WTC11 (cell line): ENCODE data around the gene NDUFS6. TPM values are rescaled to one million over a fixed set of nuclear protein-coding genes. Genes with fewer than 3 reads are reported as not detected.

Experiments
- ATAC-seq: fragments of 200-7000 bp; cut with Tn5 transposase; 2 replicates; pipeline ENCODE4 v1.10.0; 2021; ENCODE audit warnings: mild to moderate bottlenecking, moderate library complexity
- CTCF ChIA-PET: fragments of 300-600 bp; sonication (Branson Sonifier 250); formaldehyde crosslinking; loops from one replicate; lab custom pipeline; 2021; ENCODE audit warnings: antibody characterized with exemption; lab: Charles Lee
- POLR2A ChIA-PET: fragments of 350-600 bp; sonication (Branson Sonifier 250); formaldehyde crosslinking; loops from one replicate; lab custom pipeline; 2021; ENCODE audit warnings: antibody characterized with exemption; lab: Charles Lee
- DNase-seq: peaks from one replicate; pipeline ENCODE4 v3.0.0; 2021; ENCODE audit warnings: low spot score
- H3K27ac Mint-ChIP-seq: 2 replicates; pipeline ENCODE4 v1.8.0; 2021; ENCODE audit warnings: mixed read lengths
- H3K27me3 Mint-ChIP-seq: 2 replicates; pipeline ENCODE4 v1.8.0; 2021; ENCODE audit warnings: low read depth, mild to moderate bottlenecking, moderate library complexity, mixed read lengths
- H3K36me3 Mint-ChIP-seq: 2 replicates; pipeline ENCODE4 v1.8.0; 2021; ENCODE audit warnings: mixed read lengths
- H3K4me1 Mint-ChIP-seq: 2 replicates; pipeline ENCODE4 v1.8.0; 2022; ENCODE audit warnings: mixed read lengths
- H3K4me3 Mint-ChIP-seq: 2 replicates; pipeline ENCODE4 v1.8.0; 2021; ENCODE audit warnings: mild to moderate bottlenecking, moderate library complexity, mixed read lengths
- H3K9me3 Mint-ChIP-seq: 2 replicates; pipeline ENCODE4 v1.8.0; 2021; ENCODE audit warnings: mixed read lengths
- AFF4 ChIP-seq: sonication (generic); formaldehyde crosslinking; IDR thresholded peaks from 2 replicates; pipeline ENCODE4 v1.8.1; 2023; ENCODE audit warnings: mild to moderate bottlenecking, missing genetic modification reagents, borderline replicate concordance
- ATF1 ChIP-seq: sonication (generic); formaldehyde crosslinking; IDR thresholded peaks from 2 replicates; pipeline ENCODE4 v1.8.1; 2023; ENCODE audit warnings: mild to moderate bottlenecking, moderate library complexity, missing genetic modification reagents
- ATF6 ChIP-seq: sonication (generic); formaldehyde crosslinking; IDR thresholded peaks from 2 replicates; pipeline ENCODE4 v1.8.1; 2023; ENCODE audit warnings: mild to moderate bottlenecking, missing genetic modification reagents
- ESRRA ChIP-seq: sonication (generic); formaldehyde crosslinking; IDR thresholded peaks from 2 replicates; pipeline ENCODE4 v1.8.1; 2022; ENCODE audit warnings: mild to moderate bottlenecking, missing genetic modification reagents, borderline replicate concordance
- FOXP1 ChIP-seq: sonication (generic); formaldehyde crosslinking; IDR thresholded peaks from 2 replicates; pipeline ENCODE4 v1.8.0; 2022; ENCODE audit warnings: missing genetic modification reagents, mild to moderate bottlenecking, moderate library complexity, borderline replicate concordance
- FOXP4 ChIP-seq: sonication (generic); formaldehyde crosslinking; IDR thresholded peaks from 2 replicates; pipeline ENCODE4 v1.8.0; 2022; ENCODE audit warnings: mild to moderate bottlenecking, missing genetic modification reagents
- GABPB1 ChIP-seq: sonication (generic); formaldehyde crosslinking; IDR thresholded peaks from 2 replicates; pipeline ENCODE4 v1.8.1; 2023; ENCODE audit warnings: mild to moderate bottlenecking, missing genetic modification reagents
- GRHL2 ChIP-seq: fragments of 250-450 bp; sonication (Bioruptor Pico); IDR thresholded peaks from 2 replicates; pipeline ENCODE4 v1.8.0; 2022; ENCODE audit warnings: mild to moderate bottlenecking, moderate library complexity; ENCODE audit not compliant: insufficient replicate concordance, severe bottlenecking
- OVOL2 ChIP-seq: fragments of 250-450 bp; sonication (Bioruptor Pico); IDR thresholded peaks from 2 replicates; pipeline ENCODE4 v1.9.0; 2021; ENCODE audit warnings: mild to moderate bottlenecking, borderline replicate concordance
- TCF7 ChIP-seq: sonication (generic); formaldehyde crosslinking; IDR thresholded peaks from 2 replicates; pipeline ENCODE4 v1.8.0; 2022; ENCODE audit warnings: mild to moderate bottlenecking, low read depth, missing genetic modification reagents, moderate library complexity
- ZNF138 ChIP-seq: sonication (generic); formaldehyde crosslinking; conservative IDR thresholded peaks from 2 replicates; pipeline ENCODE4 v1.8.1; 2022; ENCODE audit warnings: mild to moderate bottlenecking, moderate library complexity, missing genetic modification reagents
- ZNF232 ChIP-seq: sonication (generic); formaldehyde crosslinking; IDR thresholded peaks from 2 replicates; pipeline ENCODE4 v1.8.0; 2022; ENCODE audit warnings: mild to moderate bottlenecking, missing genetic modification reagents
- ZNF416 ChIP-seq: fragments of 250-450 bp; sonication (Bioruptor Pico); IDR thresholded peaks from 2 replicates; pipeline ENCODE4 v1.9.0; 2021; ENCODE audit warnings: mild to moderate bottlenecking, inconsistent platforms
- total RNA-seq: library from RNA; stranded (reverse); gene quantifications from 3 replicates; pipeline ENCODE4 v1.2.3, GENCODE V29; 2021

NDUFS6 gene
- total RNA-seq, 1 experiment from 2014 or later = 84.3 TPM

GRCh38 chr5:1851290-1851934 lies 50.2 kb downstream of the NDUFS6 start (continued):
- no peak for TF ChIP-seq AFF4
- no peak for TF ChIP-seq OVOL2 (CRISPR knock-in tag)
- TF ChIP-seq GABPB1 = no peak
- TF ChIP-seq FOXP4 = 0 out of 2 replicates have a peak, but pooled peaks have one; percentile 19
- no peak for TF ChIP-seq GRHL2 (CRISPR knock-in tag)
- no peak for TF ChIP-seq ESRRA (CRISPR knock-in tag)
- TF ChIP-seq ZNF138 = no peak
- no peak for TF ChIP-seq ZNF416 (CRISPR knock-in tag)
- no peak; the same call in 1 of the 2 replicates for TF ChIP-seq FOXP1 (CRISPR knock-in tag)
- 0 out of 2 replicates have a peak, but pooled peaks have one; percentile 36 for TF ChIP-seq ZNF232

GRCh38 chr5:1852324-1852947 lies 51.2 kb downstream of the NDUFS6 start:
- Mint-ChIP-seq H3K4me1 (peaks cover 24% of the 10 kb centered on the region), H3K27ac (no peak overlapping the region), H3K36me3 (no peaks in the 10 kb centered on the region), H3K9me3 (no peaks in the 10 kb centered on the region), H3K27me3 (peaks cover 67% of the 10 kb centered on the region), H3K4me3 (no peak overlapping the region)
- CTCF ChIA-PET = no interaction called here
- POLR2A ChIA-PET = interaction anchor here (0.6 kb wide), 1 partner anchor 20 kb away, joined by 3 read pairs; no protein-coding TSS in a partner anchor
- no peak for DNase-seq
- ATAC-seq = no peak
- TF ChIP-seq ATF6 (no peak), AFF4 (no peak), ATF1 (CRISPR knock-in tag) (no peak), TCF7 (CRISPR knock-in tag) (no peak)
